Measurements from ENCODE around the gene VKORC1L1.
"Not testable (repeated sequence)": the region's sequence is repeated elsewhere in the genome, so short reads cannot be mapped to it uniquely, and the experiment has no call there.

GRCh38 chr7:65873582-65874193 lies 814 bp downstream of the VKORC1L1 start:
- TF ChIP-seq ZNF263 (CRISPR knock-in tag; IDR thresholded peaks at IDR 0.05; ENCODE audit: low read depth); USF2 (CRISPR knock-in tag; IDR thresholded peaks at IDR 0.05); USF1 (CRISPR knock-in tag; IDR thresholded peaks at IDR 0.05); ZBTB21 (CRISPR knock-in tag; IDR thresholded peaks at IDR 0.05; ENCODE audit: borderline replicate concordance); GTF2I (CRISPR knock-in tag; conservative IDR thresholded peaks at IDR 0.05); RELA (CRISPR knock-in tag; IDR thresholded peaks at IDR 0.05; ENCODE audit: borderline replicate concordance); CTCF (IDR thresholded peaks at IDR 0.05); ZNF512 (CRISPR knock-in tag; IDR thresholded peaks at IDR 0.05; ENCODE audit: borderline replicate concordance); FOXJ3 (CRISPR knock-in tag; IDR thresholded peaks at IDR 0.05; ENCODE audit: borderline replicate concordance); MAX (CRISPR knock-in tag; IDR thresholded peaks at IDR 0.05); MLX (CRISPR knock-in tag; IDR thresholded peaks at IDR 0.05); ETV6 (CRISPR knock-in tag; IDR thresholded peaks at IDR 0.05); CREM (CRISPR knock-in tag; IDR thresholded peaks at IDR 0.05); CBFB (CRISPR knock-in tag; IDR thresholded peaks at IDR 0.05; ENCODE audit: low read depth): not testable (repeated sequence)

All from WTC11 (cell line).